Stimulated activated CD4-positive, alpha-beta T cell treated with anti-CD3 and anti-CD28 coated beads, Interleukin-1b, Interleukin-23, amount 100 ng/mL, for 48 hours (primary cell): ENCODE results near the gene NKTR.

Experiments
- DNase-seq: peaks from one replicate; pipeline ENCODE4 v3.0.0-alpha.2; 2020

Gene NKTR

GRCh38 chr3:42697289-42698051, 97.0 kb downstream of the NKTR start:
- DNase-seq = no peak
